Measurements from ENCODE around the gene CASP10.

The CASP10 gene

DNA sequence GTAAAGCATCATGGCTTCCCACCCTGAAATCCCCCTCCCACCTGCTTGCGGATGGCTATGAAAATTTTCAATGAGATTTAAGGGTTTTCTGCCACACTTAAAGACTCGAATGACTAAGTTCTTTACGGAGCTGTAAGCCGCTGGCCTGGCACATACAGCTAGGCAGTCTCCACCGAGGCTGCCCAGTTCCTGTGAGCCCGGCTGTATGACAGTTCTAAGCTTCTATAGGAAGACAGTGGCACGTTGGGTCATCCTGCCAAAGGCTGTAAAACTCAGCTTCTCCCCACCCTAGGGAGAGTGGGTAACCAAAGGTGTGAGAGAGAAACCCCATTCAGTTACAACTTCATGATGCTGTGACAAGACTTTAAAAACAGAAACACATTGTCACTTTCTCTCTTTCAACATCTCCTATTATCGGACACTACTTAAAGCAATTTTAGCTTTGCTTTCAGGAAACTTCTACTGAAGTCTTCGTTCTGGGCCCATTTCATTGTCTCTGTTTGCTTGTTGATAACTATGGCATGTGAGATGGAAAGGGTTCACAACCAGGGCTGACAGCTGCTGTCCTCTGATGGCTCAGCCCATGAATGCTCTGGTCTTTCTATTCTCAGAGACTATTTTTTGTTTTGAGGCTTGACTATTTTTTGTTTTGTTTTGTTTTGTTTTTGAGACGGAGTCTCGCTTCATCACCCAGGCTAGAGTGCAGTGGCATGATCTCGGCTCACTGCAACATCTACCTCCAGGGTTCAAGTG is 84.5 kb downstream of the CASP10 start:
- no peak for DNase-seq (ENCODE audit: low read depth)
- TF ChIP-seq, protein P1, sequence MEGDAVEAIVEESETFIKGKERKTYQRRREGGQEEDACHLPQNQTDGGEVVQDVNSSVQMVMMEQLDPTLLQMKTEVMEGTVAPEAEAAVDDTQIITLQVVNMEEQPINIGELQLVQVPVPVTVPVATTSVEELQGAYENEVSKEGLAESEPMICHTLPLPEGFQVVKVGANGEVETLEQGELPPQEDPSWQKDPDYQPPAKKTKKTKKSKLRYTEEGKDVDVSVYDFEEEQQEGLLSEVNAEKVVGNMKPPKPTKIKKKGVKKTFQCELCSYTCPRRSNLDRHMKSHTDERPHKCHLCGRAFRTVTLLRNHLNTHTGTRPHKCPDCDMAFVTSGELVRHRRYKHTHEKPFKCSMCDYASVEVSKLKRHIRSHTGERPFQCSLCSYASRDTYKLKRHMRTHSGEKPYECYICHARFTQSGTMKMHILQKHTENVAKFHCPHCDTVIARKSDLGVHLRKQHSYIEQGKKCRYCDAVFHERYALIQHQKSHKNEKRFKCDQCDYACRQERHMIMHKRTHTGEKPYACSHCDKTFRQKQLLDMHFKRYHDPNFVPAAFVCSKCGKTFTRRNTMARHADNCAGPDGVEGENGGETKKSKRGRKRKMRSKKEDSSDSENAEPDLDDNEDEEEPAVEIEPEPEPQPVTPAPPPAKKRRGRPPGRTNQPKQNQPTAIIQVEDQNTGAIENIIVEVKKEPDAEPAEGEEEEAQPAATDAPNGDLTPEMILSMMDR (conservative IDR thresholded peaks at IDR 0.05; ENCODE audit: low read depth, low read length) = no peak
- no peak overlapping the region for H3K4me3 ChIP-seq (ENCODE audit: low read depth, low read length)

DNA sequence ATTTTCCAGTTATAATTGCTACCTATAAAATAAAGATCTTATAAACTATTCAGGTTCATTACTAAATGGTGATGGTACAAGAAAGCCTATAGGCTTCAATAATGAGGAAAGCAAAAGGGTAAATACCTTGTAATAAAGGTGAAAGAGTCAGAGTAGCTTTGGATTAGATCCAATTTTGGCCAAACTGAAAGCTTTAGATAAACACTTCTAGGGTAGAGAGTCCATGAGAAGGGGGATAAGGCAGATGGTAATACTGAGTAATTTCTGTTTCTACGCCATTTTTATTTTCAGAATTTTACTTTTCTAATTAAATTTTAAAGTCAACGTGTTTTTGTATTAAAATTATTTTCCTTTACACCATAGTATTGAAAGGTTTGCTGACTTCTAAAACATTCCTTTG is 86.8 kb downstream of the CASP10 start:
- no peak overlapping the region for H3K4me3 ChIP-seq (ENCODE audit: low read depth, low read length)
- TF ChIP-seq, protein P1 (conservative IDR thresholded peaks at IDR 0.05; ENCODE audit: low read depth, low read length) = no peak
- DNase-seq (ENCODE audit: low read depth) = no peak

DNA sequence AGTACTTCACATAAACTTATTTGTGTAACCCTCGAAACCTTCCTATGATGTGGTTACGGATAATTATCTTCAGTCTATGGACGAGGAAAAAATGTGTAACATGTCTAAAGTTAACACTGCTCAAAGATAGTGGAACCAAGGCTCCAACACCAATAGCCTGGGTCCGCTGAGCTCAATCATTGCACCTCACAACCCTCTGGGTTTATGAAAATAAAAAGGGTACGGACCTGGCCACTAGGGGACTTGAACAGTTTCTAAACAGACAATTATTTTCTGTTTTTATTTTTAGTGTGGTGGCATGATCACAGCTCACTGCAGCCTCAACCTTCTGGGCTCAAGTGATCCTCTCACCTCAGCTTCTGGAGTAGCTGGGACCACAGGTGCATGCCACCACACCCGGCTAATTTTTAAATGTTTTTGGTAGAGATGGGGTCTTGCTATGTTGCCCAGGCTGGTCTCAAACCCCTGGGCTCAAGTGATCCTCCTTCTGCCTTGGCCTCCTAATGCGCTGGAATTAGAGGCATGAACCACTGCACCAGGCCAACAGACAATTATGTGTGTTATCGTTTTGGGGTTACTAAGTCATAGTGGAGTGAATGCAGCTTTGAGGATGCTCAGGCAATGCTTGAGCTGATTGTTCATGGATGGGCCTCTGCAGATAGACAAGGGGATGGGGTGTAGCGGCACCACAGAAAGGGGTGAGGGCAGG is 87.5 kb downstream of the CASP10 start:
- TF ChIP-seq, protein P1 (conservative IDR thresholded peaks at IDR 0.05; ENCODE audit: low read depth, low read length) = peak; percentile 23
- no peak for DNase-seq (ENCODE audit: low read depth)
- no peak overlapping the region for H3K4me3 ChIP-seq (ENCODE audit: low read depth, low read length)

DNA sequence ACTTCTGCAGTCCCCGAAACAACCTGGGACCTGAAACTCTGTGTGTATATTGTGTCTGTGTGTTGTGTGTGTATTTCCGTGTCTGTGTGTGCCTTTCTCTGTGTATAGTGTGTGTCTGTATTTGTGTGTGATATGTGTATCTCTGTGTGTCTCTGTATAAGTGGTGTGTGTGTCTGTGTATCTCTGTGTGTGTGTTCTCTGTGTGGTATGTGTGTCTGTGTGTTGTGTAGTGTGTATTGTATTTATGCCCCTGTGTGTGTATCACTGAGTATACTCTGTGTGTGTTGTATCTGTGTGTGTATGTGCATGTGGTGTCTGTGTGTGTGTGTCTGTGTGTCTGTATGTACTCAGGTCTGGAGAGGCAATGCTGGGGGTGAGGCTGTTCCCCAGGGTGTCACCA is 89.0 kb downstream of the CASP10 start:
- no peak overlapping the region for H3K4me3 ChIP-seq (ENCODE audit: low read depth, low read length)
- DNase-seq (ENCODE audit: low read depth) = no peak
- TF ChIP-seq, protein P1 (conservative IDR thresholded peaks at IDR 0.05; ENCODE audit: low read depth, low read length) = no peak

DNA sequence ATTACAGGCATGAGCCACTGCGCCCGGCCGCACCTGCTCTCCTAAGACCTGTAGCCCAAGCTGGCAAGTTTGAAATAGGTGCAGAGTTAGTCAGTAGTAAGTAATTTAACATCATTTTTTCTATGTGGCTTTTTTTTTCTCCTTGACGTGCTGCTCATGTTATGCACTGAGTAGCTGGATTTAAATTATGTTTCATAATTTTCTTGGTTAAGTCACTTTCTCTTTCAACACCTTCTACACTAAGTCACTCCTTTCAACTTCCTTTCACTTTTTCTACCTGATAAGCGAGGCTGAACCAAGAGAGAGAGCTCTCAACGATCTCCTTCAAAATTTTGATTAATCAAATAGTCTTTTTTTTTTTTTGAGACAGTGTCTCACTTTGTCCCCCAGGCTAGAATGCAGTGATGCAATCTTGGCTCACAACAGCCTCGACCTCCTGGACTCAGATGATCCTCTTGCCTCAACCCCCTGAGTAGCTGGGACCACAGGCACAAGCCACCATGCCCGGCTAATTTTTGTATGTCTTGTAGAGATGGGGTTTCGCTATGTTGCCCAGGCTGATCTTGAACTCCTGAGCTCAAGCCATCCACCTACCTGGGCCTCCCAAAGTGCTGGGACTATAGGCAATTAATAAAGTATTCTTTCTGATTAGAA is 90.5 kb downstream of the CASP10 start:
- TF ChIP-seq, protein P1 (conservative IDR thresholded peaks at IDR 0.05; ENCODE audit: low read depth, low read length) = no peak
- DNase-seq (ENCODE audit: low read depth) = no peak
- no peak overlapping the region for H3K4me3 ChIP-seq (ENCODE audit: low read depth, low read length)

DNA sequence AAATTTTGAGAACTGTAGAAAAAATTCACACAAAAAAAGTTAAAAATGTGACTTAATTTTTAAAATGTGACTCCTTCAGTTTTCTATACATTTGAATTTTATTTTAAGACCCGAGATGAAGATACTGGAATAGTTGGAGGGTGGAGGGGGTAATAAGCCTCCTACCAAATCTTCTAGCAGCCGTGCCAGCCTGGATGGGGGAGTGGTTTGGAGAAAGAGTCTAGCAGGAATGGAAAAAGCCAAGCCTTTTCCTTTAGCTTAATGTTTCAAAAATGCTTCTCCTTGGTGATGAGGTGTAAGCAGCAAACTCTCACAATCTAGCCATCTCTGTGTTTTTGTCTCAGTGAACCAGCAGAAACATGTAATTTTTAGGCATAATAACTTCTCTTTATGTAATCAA is 92.1 kb downstream of the CASP10 start:
- no peak for DNase-seq (ENCODE audit: low read depth)
- TF ChIP-seq, protein P1 (conservative IDR thresholded peaks at IDR 0.05; ENCODE audit: low read depth, low read length) = no peak
- no peak overlapping the region for H3K4me3 ChIP-seq (ENCODE audit: low read depth, low read length)

Data from choroid plexus epithelial cell (primary cell).